HepG2 (cell line): ENCODE measurements around the gene CCDC174. TPM values are rescaled to one million over a fixed set of nuclear protein-coding genes. Genes with fewer than 3 reads are reported as not detected.

Source experiments
- ATAC-seq: fragments of 200-7000 bp; cut with Tn5 transposase; 3 replicates; pipeline ENCODE4 v1.9.1; 2020; ENCODE audit warnings: mild to moderate bottlenecking, moderate library complexity
- BruUV-seq: library from RNA; stranded (reverse); fragments of 400-500 nt; replicated peaks from 2 replicates; lab custom pipeline; 2021; lab: Mats Ljungman, UMichigan
- CTCF ChIA-PET: fragments of 300-600 bp; formaldehyde crosslinking; extraction: SDS; loops from one replicate; lab custom pipeline; 2021; ENCODE audit warnings: low total read pairs, inconsistent platforms, low intra/inter-chr PET ratio; lab: Yijun Ruan, JAX
- POLR2A ChIA-PET: fragments of 350-600 bp; sonication (Branson Sonifier 250); formaldehyde crosslinking; loops from one replicate; lab custom pipeline; 2020; ENCODE audit warnings: antibody characterized with exemption, inconsistent platforms; lab: Yijun Ruan, JAX
- DNase-seq: peaks from one replicate; pipeline ENCODE4 v3.0.0-alpha.2; 2015; ENCODE audit warnings: low spot score
- FAIRE-seq: peaks from 3 replicates; lab custom pipeline; 2011; peaks lifted over from hg19 to GRCh38; lab: Jason Lieb, UNC
- H2AFZ ChIP-seq: one replicate; pipeline ENCODE4 v1.6.1; 2011; ENCODE audit warnings: low read length, inconsistent platforms
- H3K27ac ChIP-seq: fragments of 300-600 bp; 3 replicates; pipeline ENCODE4 v1.8.0; 2011; ENCODE audit warnings: mixed run types, mild to moderate bottlenecking, mixed read lengths, low read length, inconsistent platforms; ENCODE audit not compliant: insufficient read depth; ENCODE audit errors: extremely low read length
- H3K27me3 ChIP-seq, 2 experiments: fragments of 200-600 bp in 1 of 2; 2 replicates in 1 of 2; 3 replicates in 1 of 2; pipeline versions ENCODE4 v1.6.0 to v1.8.0; 2011; ENCODE audit warnings: low read length in 2 of 2, mild to moderate bottlenecking in 2 of 2, moderate library complexity in 2 of 2, inconsistent platforms in 1 of 2; ENCODE audit not compliant: insufficient read depth in 2 of 2, control insufficient read depth in 1 of 2
- H3K36me3 ChIP-seq, 2 experiments: fragments of 200-600 bp in 1 of 2; replicated peaks in 1 of 2; 2 replicates in 1 of 2; 3 replicates in 1 of 2; pipeline versions ENCODE4 v1.5.1 to v1.8.0; 2011; ENCODE audit warnings: low read length in 2 of 2, inconsistent platforms in 1 of 2; ENCODE audit not compliant: insufficient read depth in 2 of 2, control insufficient read depth in 1 of 2
- H3K4me1 ChIP-seq: 2 replicates; pipeline ENCODE4 v1.5.1; 2012; ENCODE audit warnings: low read length, inconsistent platforms; ENCODE audit not compliant: insufficient read depth
- H3K4me2 ChIP-seq: 2 replicates; pipeline ENCODE4 v1.6.0; 2011; ENCODE audit warnings: low read depth, low read length, inconsistent platforms
- H3K4me3 ChIP-seq, 3 experiments: fragments of 200-600 bp in 1 of 3; sonication (generic), shearing (Covaris generic) in 1 of 3; replicated peaks in 1 of 3; 2 replicates each; pipeline ENCODE4 v1.5.1; 2011 to 2016; ENCODE audit warnings: low read length in 3 of 3, inconsistent platforms in 2 of 3, low read depth in 2 of 3, mild to moderate bottlenecking in 2 of 3, control low read depth in 1 of 3, mixed read lengths in 1 of 3; ENCODE audit not compliant: insufficient read depth in 1 of 3
- H3K79me2 ChIP-seq: one replicate; pipeline ENCODE4 v1.6.1; 2011; ENCODE audit warnings: low read length, inconsistent platforms; ENCODE audit not compliant: insufficient read depth
- H3K9ac ChIP-seq: 2 replicates; pipeline ENCODE4 v1.6.0; 2011; ENCODE audit warnings: mild to moderate bottlenecking, low read depth, low read length, inconsistent platforms; ENCODE audit not compliant: insufficient read depth
- H3K9me3 ChIP-seq: 2 replicates; pipeline ENCODE4 v1.5.1; 2012; ENCODE audit warnings: mild to moderate bottlenecking, low read length
- H4K20me1 ChIP-seq: 2 replicates; pipeline ENCODE4 v1.6.0; 2011; ENCODE audit warnings: inconsistent platforms, mild to moderate bottlenecking, low read length, moderate library complexity; ENCODE audit not compliant: insufficient read depth
- BORCS8-MEF2B ChIP-seq: sonication (generic); formaldehyde crosslinking; IDR thresholded peaks from 2 replicates; pipeline ENCODE4 v1.8.0; 2022; ENCODE audit warnings: mild to moderate bottlenecking, missing genetic modification reagents
- CREM ChIP-seq, 2 experiments: sonication (generic) in 1 of 2; formaldehyde crosslinking in 1 of 2; IDR thresholded peaks; 2 replicates each; pipeline versions ENCODE4 v1.4.0 to v1.6.1; 2016 to 2020; ENCODE audit warnings: antibody characterized with exemption in 1 of 2, mild to moderate bottlenecking in 1 of 2, missing genetic modification reagents in 1 of 2
- FOXK1 ChIP-seq: sonication (generic); formaldehyde crosslinking; IDR thresholded peaks from 2 replicates; pipeline ENCODE4 v1.4.0; 2020; ENCODE audit warnings: low read depth, missing genetic modification reagents, borderline replicate concordance
- MTF1 ChIP-seq: sonication (generic); formaldehyde crosslinking; IDR thresholded peaks from 2 replicates; pipeline ENCODE4 v1.5.0; 2020; ENCODE audit warnings: missing genetic modification reagents
- ZBTB21 ChIP-seq: sonication (generic); formaldehyde crosslinking; IDR thresholded peaks from 2 replicates; pipeline ENCODE4 v1.4.0; 2020; ENCODE audit warnings: missing genetic modification reagents
- ZNF550 ChIP-seq: sonication (generic); formaldehyde crosslinking; IDR thresholded peaks from 2 replicates; pipeline ENCODE4 v1.4.0; 2020; ENCODE audit warnings: mild to moderate bottlenecking, missing genetic modification reagents, borderline replicate concordance
- WGBS: methylation state at CpG from one replicate; pipeline ENCODE4 v1.1.6; 2017; ENCODE audit warnings: low lambda C conversion rate; 5-methylcytosine and 5-hydroxymethylcytosine counted together
- in situ Hi-C: cut with HindIII; loops from 2 replicates; pipeline ENCODE4 v1.10.0; 2017; ENCODE audit warnings: low pct_unique_long_range_greater_than_20kb; ENCODE audit not compliant: extremely low pct_ligation_motif_present
- intact Hi-C: fragments of 100-400 bp; cut with micrococcal nuclease; formaldehyde crosslinking; loops from one replicate; pipeline ENCODE4 v1.10.0; 2022; ENCODE audit not compliant: unreplicated experiment
- polyA plus RNA-seq, 8 experiments: library from polyadenylated mRNA; depleted of rRNA in 3 of 8; stranded (reverse) in 7 of 8; unstranded in 1 of 8; fragments of >200 nt; fragmentation: Illumina TruSeq in 4 of 8; extraction: Trizol in 4 of 8; gene quantifications; 2 replicates each; pipeline versions ENCODE4 v1.2.1 to v1.2.3, GENCODE V29; 2011 to 2016; ENCODE audit warnings: low read depth in 4 of 8, missing spikeins in 1 of 8, mixed read lengths in 1 of 8; ENCODE audit not compliant: insufficient read depth in 1 of 8
- total RNA-seq, 5 experiments: library from RNA; depleted of rRNA; stranded (reverse); fragments of >200 nt; fragmentation: Illumina TruSeq; extraction: Trizol; gene quantifications; 2 replicates each; pipeline ENCODE4 v1.2.3, GENCODE V29; 2016; ENCODE audit warnings: low read depth in 1 of 5
- TF ChIP-seq, protein P1 (sequence below): sonication (generic); formaldehyde crosslinking; IDR thresholded peaks from 2 replicates; pipeline ENCODE4 v1.8.0; 2022; ENCODE audit warnings: mild to moderate bottlenecking, missing genetic modification reagents, moderate library complexity
- TF ChIP-seq, protein P2 (sequence below): sonication (generic); formaldehyde crosslinking; IDR thresholded peaks from 2 replicates; pipeline ENCODE4 v1.4.0; 2020; ENCODE audit warnings: missing genetic modification reagents
- TF ChIP-seq, protein P3 (sequence below): IDR thresholded peaks from 2 replicates; pipeline ENCODE4 v1.6.1; 2016; ENCODE audit warnings: mild to moderate bottlenecking

Gene CCDC174
- total and polyA plus RNA-seq, 2 of the 13 experiments (the other 11 are each of a cell fraction or from before 2014, with no cell fraction given), result 5.4 to 11.0 TPM

DNA sequence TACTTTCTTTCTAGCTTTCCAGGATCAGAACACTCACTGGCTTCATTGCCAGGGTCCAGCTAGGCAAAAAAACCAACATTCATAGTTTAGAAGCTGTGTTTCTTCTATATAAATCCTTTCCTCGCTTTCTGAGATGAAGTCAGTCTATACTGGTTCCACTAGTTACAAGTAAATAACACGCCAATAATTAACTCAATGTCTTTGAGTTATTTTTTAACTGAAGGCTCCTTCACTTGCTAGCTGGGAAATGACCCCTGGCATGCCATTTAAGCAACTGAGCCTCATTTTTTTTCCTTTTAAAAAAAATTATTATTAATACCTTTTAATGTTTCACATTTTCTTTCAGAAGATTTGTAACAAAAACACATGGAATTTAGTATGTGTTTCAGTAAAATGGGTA is 2.1 kb upstream of the CCDC174 start:
- Histone ChIP-seq H3K36me3 (peaks cover 0 to 2% of the 10 kb centered on the region in 2 experiments; a peak in 1 of 5 replicates), H3K9me3 (no peaks in the 10 kb centered on the region), H3K9ac (no peak overlapping the region), H3K27me3 (peaks cover 0 to 8% of the 10 kb centered on the region in 2 experiments; a peak in 1 of 5 replicates), H3K4me3 (peak overlapping the region in 1 of 3 experiments; percentile 8; a peak in 1 of 6 replicates), H3K27ac (no peak overlapping the region), H2AFZ (no peak overlapping the region), H4K20me1 (no peaks in the 10 kb centered on the region), H3K4me1 (peaks cover 43% of the 10 kb centered on the region), H3K4me2 (peak overlapping the region; percentile 21), H3K79me2 (peaks cover 26% of the 10 kb centered on the region)
- BruUV-seq, result no TSS peak
- DNase-seq (no peak), FAIRE-seq (no peak), ATAC-seq (no peak)
- intact Hi-C loops, result no loop called here
- 7% methylated on average over 2 of the region's 2 CpGs for WGBS
- in situ Hi-C loops, result no loop called here
- ChIA-PET POLR2A (interaction anchor here (1.0 kb wide), 1 partner anchor 17 kb away, joined by 4 read pairs; no protein-coding TSS in a partner anchor), CTCF (no interaction called here)
- TF ChIP-seq, protein P1, sequence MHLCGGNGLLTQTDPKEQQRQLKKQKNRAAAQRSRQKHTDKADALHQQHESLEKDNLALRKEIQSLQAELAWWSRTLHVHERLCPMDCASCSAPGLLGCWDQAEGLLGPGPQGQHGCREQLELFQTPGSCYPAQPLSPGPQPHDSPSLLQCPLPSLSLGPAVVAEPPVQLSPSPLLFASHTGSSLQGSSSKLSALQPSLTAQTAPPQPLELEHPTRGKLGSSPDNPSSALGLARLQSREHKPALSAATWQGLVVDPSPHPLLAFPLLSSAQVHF (CRISPR knock-in tag), result no peak
- TF ChIP-seq, protein P2, sequence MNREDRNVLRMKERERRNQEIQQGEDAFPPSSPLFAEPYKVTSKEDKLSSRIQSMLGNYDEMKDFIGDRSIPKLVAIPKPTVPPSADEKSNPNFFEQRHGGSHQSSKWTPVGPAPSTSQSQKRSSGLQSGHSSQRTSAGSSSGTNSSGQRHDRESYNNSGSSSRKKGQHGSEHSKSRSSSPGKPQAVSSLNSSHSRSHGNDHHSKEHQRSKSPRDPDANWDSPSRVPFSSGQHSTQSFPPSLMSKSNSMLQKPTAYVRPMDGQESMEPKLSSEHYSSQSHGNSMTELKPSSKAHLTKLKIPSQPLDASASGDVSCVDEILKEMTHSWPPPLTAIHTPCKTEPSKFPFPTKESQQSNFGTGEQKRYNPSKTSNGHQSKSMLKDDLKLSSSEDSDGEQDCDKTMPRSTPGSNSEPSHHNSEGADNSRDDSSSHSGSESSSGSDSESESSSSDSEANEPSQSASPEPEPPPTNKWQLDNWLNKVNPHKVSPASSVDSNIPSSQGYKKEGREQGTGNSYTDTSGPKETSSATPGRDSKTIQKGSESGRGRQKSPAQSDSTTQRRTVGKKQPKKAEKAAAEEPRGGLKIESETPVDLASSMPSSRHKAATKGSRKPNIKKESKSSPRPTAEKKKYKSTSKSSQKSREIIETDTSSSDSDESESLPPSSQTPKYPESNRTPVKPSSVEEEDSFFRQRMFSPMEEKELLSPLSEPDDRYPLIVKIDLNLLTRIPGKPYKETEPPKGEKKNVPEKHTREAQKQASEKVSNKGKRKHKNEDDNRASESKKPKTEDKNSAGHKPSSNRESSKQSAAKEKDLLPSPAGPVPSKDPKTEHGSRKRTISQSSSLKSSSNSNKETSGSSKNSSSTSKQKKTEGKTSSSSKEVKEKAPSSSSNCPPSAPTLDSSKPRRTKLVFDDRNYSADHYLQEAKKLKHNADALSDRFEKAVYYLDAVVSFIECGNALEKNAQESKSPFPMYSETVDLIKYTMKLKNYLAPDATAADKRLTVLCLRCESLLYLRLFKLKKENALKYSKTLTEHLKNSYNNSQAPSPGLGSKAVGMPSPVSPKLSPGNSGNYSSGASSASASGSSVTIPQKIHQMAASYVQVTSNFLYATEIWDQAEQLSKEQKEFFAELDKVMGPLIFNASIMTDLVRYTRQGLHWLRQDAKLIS (CRISPR knock-in tag), result no peak
- TF ChIP-seq MTF1, result no peak
- TF ChIP-seq ZBTB21, result no peak
- no peak for TF ChIP-seq BORCS8-MEF2B
- TF ChIP-seq CREM (IDR thresholded peaks at IDR 0.05), result no peak
- TF ChIP-seq CREM (CRISPR knock-in tag; IDR thresholded peaks at IDR 0.05), result no peak
- TF ChIP-seq, protein P3, sequence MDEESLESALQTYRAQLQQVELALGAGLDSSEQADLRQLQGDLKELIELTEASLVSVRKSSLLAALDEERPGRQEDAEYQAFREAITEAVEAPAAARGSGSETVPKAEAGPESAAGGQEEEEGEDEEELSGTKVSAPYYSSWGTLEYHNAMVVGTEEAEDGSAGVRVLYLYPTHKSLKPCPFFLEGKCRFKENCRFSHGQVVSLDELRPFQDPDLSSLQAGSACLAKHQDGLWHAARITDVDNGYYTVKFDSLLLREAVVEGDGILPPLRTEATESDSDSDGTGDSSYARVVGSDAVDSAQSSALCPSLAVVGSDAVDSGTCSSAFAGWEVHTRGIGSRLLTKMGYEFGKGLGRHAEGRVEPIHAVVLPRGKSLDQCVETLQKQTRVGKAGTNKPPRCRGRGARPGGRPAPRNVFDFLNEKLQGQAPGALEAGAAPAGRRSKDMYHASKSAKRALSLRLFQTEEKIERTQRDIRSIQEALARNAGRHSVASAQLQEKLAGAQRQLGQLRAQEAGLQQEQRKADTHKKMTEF, result no peak
- no peak for TF ChIP-seq ZNF550 (CRISPR knock-in tag)
- no peak for TF ChIP-seq FOXK1 (CRISPR knock-in tag)
